H1 (cell line): ENCODE results near the gene KAT2A.

Source experiments
- JUND ChIP-seq: IDR thresholded peaks from 2 replicates; pipeline ENCODE4 v1.6.1; 2011; ENCODE audit warnings: mild to moderate bottlenecking, improper control_type of control experiment, low read length
- POLR2A ChIP-seq, 2 experiments: IDR thresholded peaks; 1 replicate in 1 of 2; 2 replicates in 1 of 2; pipeline ENCODE4 v1.6.1; 2011; ENCODE audit warnings: low read depth in 2 of 2, low read length in 2 of 2, mild to moderate bottlenecking in 2 of 2; ENCODE audit errors: control extremely low read depth in 1 of 2
- POLR2AphosphoS5 ChIP-seq: IDR thresholded peaks from 2 replicates; pipeline ENCODE4 v1.6.1; 2011; ENCODE audit warnings: low read depth, low read length
- SIN3A ChIP-seq, 2 experiments: IDR thresholded peaks in 1 of 2; conservative IDR thresholded peaks in 1 of 2; 2 replicates each; pipeline ENCODE4 v1.6.1; 2011 to 2012; ENCODE audit warnings: low read length in 2 of 2, improper control_type of control experiment in 1 of 2, low read depth in 1 of 2, mild to moderate bottlenecking in 1 of 2
- YY1 ChIP-seq: IDR thresholded peaks from 2 replicates; pipeline ENCODE4 v1.6.1; 2011; ENCODE audit warnings: low read depth, mild to moderate bottlenecking, low read length
- TF ChIP-seq, protein P1 (sequence below), 3 experiments: IDR thresholded peaks; 1 replicate in 2 of 3; 2 replicates in 1 of 3; pipeline versions ENCODE4 v1.5.1 to v1.6.1; 2011; ENCODE audit warnings: low read length in 3 of 3, mild to moderate bottlenecking in 3 of 3, inconsistent platforms in 2 of 3, low read depth in 1 of 3, moderate library complexity in 1 of 3; ENCODE audit not compliant: insufficient read depth in 1 of 3; ENCODE audit errors: control extremely low read depth in 1 of 3
- TF ChIP-seq, protein P2 (sequence below): IDR thresholded peaks from 2 replicates; pipeline ENCODE4 v1.6.1; 2012; ENCODE audit warnings: inconsistent platforms

DNA sequence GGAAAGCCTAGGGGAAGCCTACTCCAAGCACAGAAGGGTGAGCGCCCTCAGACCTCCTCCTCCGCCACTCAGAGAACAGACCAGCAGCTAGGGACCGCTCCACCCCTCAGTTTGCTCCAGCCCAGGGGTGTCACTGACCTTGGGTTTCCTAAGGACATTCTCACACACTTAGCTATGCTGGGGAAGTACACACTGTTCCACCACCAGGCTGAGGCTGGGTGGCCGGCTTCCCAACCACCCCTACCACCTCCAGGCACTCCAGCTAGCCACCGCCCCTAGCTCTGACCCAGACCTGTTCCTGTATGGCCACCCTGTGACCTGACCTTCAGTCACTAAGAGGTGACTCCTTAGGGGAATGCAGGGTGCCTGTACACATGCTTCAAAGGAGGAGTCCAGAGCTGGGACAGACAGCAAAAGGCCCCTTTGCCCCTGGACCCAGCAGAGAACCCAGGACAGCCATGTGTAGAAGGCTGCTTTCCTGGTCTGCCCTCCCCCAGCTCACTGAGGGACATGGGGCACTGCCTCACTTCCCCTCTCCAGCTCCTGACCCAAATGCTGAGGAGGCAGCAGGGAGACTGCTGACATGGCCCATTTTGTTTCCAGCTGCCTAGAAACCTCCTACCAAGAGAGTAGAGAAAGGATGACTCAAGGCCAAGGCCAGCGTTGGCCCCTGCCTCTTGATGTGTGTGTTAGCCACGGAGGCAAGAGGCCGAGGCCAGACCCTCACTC, 8.1 kb upstream of the KAT2A start:
- TF ChIP-seq POLR2A (IDR thresholded peaks at IDR 0.05; ENCODE audit: control extremely low read depth in 1 of 2, low read depth in 2 of 2, low read length in 2 of 2) (no peak), SIN3A (conservative IDR thresholded peaks at IDR 0.05 in 1 of 2, IDR thresholded peaks at IDR 0.05 in 1 of 2; ENCODE audit: low read depth in 1 of 2, low read length in 2 of 2) (no peak), JUND (no peak), POLR2AphosphoS5 (no peak), YY1 (no peak)
- TF ChIP-seq, protein P1, sequence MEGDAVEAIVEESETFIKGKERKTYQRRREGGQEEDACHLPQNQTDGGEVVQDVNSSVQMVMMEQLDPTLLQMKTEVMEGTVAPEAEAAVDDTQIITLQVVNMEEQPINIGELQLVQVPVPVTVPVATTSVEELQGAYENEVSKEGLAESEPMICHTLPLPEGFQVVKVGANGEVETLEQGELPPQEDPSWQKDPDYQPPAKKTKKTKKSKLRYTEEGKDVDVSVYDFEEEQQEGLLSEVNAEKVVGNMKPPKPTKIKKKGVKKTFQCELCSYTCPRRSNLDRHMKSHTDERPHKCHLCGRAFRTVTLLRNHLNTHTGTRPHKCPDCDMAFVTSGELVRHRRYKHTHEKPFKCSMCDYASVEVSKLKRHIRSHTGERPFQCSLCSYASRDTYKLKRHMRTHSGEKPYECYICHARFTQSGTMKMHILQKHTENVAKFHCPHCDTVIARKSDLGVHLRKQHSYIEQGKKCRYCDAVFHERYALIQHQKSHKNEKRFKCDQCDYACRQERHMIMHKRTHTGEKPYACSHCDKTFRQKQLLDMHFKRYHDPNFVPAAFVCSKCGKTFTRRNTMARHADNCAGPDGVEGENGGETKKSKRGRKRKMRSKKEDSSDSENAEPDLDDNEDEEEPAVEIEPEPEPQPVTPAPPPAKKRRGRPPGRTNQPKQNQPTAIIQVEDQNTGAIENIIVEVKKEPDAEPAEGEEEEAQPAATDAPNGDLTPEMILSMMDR (IDR thresholded peaks at IDR 0.05; ENCODE audit: control extremely low read depth in 1 of 3, insufficient read depth in 1 of 3, low read depth in 1 of 3, low read length in 3 of 3) = no peak
- TF ChIP-seq, protein P2, sequence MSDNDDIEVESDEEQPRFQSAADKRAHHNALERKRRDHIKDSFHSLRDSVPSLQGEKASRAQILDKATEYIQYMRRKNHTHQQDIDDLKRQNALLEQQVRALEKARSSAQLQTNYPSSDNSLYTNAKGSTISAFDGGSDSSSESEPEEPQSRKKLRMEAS = no peak
